Activated T-cell treated with anti-CD3 and anti-CD28 coated beads for 48 hours (primary cell): ENCODE results near the gene MMP17.

ENCODE experiments used
- DNase-seq: peaks from one replicate; pipeline ENCODE4 v3.0.0-alpha.2; 2020; ENCODE audit warnings: low read depth

Gene MMP17

DNA sequence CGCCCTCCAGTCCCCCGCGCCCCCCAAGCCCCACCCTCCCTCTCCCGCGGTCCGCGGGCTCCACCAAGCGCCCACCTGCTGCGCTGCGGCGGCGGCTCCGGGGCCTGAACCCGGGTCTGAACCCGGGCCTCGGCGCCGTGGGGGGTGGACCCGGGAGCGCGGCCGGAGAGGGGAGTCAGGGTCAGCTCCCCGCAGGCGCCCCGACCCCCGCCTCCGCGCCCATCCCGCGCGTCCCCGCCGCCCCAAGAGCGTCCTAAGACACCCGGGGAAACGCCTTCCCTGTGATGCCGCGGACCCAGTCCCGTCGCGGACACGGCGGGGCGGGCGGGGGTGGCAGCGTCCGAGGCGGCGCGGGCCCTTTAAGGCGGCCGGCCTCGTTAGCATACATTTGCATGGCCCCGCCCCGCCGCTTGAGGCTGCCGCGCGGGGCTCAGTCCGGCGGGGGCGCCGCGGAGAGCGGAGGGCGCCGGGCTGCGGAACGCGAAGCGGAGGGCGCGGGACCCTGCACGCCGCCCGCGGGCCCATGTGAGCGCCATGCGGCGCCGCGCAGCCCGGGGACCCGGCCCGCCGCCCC is at the start of gene MMP17:
TSS of gene MMP17 (plus strand) at position 433 of the 574 bp plus-strand sequence. CDS start at position 535, 102 bp downstream.
- no peak for DNase-seq

DNA sequence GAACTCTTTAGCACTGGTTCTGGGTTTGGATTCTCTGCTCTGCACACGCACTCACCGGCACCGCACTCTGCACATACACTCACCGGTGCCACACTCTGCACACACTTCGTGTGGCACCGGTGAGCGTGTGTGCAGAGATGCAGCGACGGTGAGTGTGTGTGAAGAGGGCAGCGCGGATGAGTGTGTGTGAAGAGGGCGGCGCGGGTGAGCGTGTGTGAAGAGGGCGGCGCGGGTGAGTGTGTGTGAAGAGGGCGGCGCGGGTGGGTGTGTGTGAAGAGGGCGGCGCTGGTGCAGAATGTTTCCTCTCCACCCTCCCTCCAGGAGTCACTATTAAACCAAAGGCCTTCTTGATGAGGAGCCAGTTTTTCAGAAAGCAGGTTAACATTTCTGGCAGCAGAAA is 49.2 kb upstream of the MMP17 start:
- no peak for DNase-seq

DNA sequence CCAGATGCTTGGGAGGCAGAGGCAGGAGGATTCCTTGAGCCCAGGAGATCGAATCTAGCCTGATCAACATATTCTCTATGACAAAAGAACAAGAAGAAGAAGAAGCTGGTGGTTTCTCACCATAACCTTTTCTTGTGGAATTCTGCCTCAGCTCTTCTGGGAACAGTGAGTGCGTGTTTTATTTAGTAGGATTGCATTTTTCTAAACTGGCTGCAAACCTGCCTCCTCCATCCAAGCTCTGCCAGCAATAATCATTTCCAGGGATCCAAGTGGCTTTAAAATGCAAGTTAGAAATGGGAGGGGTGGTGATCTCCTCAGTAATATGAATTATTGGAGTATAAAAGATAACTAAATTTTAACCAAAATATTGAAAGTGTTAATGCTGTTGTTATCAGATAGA is 46.1 kb upstream of the MMP17 start:
- DNase-seq, result no peak

DNA sequence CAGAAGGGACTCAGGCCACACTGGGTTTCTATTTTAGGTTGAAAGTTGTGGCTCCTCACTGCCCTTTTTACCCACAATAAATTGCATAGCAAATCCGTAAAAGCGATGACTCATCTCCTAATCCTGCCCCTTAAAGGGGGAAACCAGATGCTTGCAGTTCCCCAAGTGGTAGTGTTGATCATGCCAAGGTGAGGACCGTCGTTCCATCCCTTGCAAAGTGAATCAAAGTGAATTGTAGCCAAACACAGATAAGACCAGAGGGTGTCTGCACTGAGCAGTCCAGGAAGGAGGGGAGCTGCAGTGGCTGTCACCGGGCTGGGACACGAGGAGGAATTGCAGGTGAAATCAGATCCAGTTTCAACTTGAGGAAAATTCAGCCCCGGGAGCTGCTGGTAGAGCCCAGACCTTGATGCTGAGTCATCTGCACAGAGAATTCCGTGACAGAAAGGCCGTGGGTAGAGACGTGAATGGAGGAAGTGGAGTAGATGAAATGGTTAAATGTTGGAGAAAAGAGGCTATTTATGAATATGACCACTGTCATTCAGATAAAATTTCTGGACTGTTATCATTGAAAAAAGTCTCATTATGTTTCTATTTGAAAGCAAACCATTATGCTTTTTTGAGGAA is 44.2 kb upstream of the MMP17 start:
- DNase-seq, result no peak

DNA sequence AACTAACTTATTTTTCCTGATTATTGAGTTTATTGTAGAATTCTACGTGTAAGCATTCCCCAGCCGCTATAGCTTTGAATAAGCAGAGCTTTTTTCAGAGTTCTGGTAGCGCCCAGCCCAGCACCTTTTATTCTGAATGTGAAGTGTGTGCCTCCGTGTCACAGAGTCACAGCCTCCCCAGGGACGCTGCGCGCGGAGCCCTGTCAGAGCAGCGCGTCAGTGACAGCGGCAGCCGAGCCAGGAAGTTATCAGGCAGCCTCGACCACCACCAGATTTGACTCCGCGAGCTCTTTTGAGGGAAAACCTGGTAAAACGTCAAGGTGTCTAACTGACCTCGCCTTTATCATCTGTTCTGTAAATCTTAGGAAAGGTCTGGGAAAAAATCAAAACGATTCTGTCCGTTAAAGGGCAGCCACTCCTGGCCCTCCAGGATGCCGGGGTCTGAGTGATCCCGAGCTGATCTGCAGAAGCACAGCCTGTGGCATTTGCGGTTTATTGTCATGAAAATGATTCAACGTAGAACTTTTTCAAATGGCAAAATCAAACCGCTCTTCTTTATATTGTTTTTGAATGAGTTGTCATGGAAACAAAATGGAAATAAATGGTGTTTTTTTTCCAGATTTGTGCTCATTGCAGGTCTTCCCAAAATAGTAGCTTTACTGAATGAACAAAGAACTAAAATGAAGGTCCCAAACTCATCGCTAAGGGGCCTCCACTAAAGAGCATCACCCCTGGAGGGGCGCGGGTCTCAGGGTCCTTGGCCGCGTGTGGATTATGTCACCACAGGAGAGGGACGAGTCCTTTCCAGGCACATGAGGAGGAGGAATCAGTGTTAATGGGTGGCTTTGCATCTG is 43.1 kb upstream of the MMP17 start:
- no peak for DNase-seq

DNA sequence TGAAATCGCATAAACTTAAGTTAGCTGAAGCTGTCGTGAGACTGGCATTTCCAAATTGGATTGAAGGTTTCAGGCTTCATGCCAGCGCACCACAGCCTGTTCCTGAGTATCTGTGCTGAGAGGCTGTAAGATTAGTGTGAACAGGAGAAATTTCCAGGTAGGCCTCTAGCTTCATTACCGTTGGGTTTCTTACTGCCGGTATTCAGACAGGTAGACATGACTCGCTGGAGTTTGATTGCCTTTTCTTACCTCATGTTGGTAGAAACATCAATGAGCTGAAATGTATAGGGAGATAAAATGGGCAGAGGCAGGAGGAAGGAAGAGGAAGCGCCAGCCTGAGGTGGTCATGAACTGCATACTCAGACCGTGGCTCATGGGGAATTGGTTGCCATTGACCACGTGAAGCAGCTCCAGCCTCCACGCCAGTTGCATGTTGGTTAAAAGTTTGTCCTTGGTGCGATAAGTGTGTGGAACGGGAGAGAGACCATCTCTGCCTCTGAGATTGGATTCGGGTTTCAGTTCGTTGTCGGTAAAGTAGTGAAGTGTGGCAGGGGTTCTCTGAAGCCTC is 42.3 kb upstream of the MMP17 start:
- DNase-seq, result no peak

DNA sequence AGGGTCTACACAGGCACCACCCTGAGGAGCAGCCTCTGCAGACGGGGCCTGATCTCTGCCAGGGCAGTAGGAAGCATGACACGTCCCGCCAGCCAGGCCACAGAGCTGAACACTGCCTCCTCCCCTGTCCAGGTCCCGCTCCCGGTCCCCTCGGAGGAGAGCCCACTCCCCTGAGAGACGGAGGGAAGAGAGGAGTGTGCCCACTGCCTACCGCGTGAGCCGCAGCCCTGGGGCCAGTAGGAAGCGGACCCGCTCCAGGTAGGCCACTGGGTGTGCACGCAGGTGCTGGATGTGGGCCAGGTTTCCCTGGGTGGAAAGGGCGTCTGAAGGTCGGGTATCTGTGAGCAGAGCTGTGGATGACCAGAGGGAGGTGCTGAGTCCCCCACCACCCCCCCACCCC is 41.9 kb upstream of the MMP17 start:
- DNase-seq, result no peak

DNA sequence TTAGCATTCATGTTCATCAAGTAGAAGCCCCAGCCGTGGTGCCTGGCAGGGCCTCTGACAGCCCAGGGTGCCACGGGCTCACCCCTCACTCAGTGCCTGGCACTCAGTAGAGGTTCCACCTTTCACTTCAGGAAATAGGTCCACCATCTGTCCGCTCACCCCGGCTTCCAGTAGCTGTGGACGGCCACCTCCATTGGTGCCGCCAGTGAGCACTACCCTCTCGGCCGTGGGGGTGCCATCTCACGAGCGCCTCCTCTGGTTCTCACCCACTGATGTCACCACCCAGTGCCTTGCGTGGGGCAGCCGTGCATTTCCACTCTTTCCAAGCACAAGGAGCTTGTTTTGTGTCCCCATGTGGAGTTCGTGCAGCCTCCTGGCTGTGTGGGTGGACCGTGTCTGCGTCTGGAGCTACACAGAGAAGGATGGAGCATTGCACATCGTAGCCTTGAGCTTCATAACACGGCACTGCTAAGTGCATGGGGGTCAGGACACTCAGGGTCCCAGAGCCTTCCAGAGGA is 41.0 kb upstream of the MMP17 start:
- DNase-seq, result no peak

DNA sequence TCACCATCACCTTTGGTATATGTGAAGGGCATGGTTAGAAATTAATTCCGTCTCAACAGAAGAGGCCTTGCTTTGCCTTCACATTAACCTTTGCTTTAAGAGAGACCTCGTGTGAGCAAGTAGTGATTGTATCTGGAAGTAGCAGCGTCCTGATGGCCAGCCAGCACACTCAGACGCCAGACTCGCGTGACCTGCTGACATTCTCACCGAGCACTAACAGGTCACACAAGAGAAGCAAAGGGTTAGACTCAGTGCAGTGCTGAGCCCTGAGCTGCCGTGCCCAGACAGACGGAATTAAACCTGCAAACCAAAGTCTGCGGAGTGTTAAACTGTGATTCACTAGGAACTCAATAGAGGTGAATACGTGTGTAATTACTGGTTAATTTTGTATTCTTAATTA is 40.1 kb upstream of the MMP17 start:
- DNase-seq, result no peak

DNA sequence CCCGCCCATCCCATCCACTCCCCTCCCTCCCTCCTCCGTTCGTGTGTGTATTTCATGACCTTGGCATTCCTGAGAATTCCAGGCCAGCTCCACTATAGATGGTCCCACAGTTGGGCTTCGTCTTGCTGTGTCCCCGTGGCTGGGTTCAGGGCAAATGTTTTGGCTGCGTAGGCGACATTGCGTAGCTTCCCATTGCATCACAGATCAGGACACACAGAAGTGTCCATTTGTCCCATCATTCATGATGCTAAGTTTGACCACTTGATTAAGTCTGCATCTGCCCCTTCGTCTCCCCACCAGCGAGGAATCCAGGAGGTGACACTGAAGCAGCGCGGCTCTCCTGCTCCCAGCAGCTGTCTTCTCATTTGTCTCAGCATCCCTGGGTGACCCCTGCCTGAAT is 38.6 kb upstream of the MMP17 start:
- no peak for DNase-seq

DNA sequence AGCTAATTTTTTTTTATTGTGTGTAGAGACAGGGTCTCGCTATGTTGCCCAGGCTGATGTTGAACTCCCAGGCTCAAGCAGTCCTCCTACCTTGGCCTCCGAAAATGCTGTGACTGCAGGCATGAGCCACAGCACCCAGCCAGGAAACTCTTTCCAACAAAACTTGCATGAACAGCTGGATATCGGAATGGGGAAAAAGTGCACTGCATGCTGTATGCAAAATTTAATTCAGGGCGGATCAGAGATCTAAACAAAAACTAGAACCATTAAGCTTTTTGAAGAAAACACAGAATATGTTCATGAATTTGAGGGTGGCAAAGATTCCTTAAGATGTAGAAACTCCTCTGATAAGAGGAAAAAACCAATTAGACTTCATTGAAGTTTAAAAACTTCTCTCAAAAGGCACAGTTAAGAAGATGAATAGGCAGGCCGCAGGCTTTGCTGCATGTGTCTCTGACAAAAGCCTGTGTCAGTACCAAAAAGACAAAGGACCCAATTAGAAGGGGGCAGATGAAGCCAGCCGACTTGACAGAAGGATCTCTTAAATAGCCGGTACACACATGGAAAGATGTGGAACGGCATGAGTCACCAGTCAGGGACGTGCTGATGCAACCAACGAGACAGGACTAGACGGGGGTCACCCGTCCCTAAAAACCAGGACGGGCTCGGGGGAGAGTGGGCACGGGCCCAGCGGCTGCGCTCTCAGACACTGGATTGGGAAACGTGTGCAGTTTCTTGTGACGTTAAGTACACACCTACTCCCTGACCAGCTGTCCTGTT is 34.8 kb upstream of the MMP17 start:
- no peak for DNase-seq

DNA sequence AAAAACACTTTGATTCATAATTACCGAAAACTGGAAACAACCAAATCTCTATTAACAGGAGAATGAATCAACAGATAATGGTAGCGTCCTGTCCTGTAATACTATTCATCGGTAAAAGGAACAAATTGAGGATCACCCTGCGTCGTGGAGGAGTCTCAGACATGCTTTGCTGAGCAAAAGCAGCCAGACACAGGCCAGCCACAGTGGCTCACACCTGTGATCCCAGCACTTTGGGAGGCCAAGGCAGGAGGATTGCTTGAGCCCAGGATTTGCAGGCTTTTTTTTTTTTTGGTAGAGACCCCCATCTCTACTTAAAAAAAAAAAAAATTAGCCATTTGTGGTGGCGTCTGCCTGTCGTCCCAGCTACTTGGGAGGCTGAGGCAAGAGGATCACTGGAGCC is 34.1 kb upstream of the MMP17 start:
- DNase-seq, result no peak

DNA sequence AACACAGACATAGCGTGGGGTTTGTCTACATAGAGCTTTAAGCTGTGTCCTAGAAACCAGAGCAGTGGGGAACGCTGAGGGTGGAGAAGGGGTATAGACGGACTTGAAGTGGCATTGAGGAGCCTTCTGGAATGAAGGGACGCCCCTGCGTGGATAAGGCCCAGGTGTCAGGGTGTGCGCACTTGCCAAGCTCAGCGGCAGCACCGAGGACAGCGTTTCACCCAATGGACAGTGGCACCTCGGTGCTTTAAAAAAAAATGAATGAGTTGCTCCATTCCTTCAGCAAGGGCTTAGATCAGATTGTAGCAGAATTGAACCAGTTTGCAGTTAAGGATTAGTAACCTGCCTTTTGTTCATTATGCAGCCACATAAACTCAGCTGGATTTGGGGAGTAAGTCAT is 33.6 kb upstream of the MMP17 start:
- no peak for DNase-seq

DNA sequence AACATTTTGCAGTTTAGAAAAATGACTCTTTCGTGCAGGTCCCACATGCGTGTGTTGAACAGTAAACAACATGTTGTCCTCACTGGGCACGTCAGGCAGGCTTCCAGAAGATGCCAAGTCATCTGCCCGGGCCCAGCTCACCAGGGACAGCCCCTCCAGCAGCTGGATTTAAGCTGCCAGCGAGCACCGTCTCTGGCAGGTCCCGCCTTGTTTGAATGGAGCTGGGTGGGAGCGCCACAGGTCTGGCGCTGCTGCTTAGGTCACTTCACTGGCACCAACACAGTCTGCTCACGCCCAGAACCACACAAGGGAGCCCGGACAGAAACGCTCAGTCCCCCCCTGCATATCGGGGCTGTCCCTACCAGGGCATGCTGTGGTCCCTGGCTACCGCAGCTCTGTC is 33.1 kb upstream of the MMP17 start:
- DNase-seq, result no peak

DNA sequence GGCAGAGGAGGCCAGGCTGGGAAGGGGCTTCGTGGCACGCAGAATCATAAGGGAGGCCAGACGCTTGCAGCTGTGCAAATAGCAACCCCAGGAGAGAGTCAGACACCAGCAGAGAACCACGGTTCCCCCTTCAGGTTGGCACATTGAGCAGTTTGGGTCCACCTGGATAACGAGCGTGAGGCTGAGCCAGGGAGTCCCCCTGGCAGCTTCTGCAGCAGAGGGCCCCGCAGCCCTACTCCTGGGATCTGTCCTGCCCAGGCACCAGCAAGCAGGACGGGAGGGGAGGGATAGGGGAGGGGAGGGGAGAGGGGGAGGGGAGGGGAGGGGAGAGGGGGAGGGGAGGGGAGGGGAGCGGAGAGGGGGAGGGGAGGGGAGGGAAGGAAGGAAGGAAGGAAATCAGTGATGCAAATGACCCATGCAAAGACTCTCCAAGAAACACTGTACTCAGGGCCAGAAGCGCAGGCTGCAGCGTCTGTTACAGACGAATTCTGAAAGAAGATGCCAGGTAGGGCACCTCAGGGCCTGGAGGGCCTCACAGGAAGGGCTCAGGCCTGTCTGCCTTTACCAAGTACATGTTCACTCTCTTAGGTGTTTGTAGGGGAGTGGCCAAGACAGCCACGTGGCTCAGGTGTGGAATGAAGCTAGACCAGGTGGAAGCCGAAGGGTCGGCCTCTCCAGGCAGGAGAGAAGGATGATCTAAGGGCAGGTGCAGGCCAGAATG is 32.3 kb upstream of the MMP17 start:
- DNase-seq, result no peak

DNA sequence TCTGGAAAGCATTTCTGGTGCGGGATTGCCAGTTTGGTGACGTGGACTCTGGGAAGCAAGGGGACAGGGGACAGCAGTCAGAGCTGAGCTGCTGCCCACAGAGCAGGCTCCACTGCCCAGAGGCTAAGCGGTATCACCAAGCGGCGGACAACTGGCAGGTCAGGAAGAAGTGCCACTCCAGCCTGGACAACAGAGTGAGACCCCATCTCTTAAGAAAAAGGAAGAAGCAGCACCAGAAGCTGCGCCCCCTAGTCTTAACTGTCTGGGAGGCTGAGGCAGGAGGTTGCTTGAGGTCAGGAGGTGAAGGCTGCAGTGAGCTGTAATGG is 31.8 kb upstream of the MMP17 start:
- DNase-seq, result no peak

DNA sequence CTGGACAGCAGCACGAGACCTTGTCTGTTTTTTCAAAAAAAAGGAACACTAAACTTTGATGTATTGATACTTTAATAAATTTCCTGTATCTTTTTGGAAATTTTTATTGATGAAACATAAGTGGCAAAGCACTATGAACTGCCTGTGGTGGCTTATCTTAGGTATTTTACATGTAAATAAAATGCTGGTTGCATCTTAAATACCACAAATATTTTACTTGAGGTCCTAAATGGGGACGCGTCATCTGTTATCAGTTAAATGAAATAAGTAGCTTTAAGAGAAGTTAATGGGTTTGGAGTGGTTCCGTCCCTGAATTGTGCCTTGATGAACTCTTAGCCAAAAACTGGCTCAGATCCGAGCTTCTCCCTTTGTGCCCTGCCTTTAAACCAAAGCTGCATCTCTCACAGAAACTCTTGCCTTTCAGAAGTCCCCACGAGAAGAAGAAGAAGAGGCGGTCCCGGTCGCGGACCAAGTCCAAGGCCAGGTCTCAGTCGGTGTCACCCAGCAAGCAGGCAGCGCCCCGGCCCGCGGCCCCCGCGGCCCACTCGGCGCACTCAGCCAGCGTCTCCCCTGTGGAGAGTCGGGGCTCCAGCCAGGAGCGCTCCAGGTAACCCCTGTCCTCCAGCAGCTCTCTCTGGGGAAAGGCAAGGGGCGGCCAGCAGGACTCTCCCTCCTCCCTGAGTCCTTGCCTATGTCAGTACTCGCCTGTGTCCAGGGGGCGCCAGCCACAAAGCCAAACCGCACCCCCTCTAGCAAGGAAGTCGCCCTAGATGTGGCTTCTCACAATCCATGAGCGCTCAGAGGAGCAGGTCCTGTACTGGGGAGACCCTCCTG is 31.2 kb upstream of the MMP17 start:
- DNase-seq, result no peak

DNA sequence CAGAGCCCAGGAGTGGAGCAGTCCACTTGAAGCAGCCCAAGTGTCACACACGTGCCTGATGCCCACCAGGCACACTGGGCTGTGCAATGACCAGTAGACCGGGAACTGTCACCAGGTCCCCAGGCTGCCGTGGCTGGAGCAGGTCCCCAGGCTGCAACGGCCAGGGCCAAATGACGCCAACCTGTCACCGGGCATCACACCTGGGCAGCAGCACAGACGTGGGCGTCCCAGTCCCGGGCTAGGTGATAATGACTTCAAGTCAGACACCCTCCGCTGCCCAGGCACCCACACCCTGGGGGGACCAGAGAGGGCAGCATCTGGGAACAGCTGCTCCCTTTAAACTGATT is 30.6 kb upstream of the MMP17 start:
- DNase-seq, result no peak

DNA sequence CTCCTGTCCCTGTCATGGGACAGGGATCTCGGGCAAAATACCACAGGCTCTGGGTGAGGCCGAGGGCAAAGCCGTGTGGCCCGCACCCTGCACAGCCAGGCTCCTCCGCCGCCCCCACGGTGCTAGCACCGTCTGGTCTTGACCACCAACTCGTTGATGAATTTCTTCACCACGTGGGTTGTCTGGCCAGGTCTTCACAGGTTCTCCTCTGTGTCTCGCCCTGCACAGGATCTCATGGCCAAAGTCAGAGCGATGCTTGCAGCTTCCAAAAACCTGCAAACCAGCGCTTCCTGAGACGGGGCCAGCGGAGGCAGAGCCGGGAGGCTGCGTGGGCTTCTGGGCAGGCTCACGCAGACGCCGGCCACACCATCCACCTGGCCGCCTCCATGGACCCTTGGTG is 29.0 kb upstream of the MMP17 start:
- no peak for DNase-seq

DNA sequence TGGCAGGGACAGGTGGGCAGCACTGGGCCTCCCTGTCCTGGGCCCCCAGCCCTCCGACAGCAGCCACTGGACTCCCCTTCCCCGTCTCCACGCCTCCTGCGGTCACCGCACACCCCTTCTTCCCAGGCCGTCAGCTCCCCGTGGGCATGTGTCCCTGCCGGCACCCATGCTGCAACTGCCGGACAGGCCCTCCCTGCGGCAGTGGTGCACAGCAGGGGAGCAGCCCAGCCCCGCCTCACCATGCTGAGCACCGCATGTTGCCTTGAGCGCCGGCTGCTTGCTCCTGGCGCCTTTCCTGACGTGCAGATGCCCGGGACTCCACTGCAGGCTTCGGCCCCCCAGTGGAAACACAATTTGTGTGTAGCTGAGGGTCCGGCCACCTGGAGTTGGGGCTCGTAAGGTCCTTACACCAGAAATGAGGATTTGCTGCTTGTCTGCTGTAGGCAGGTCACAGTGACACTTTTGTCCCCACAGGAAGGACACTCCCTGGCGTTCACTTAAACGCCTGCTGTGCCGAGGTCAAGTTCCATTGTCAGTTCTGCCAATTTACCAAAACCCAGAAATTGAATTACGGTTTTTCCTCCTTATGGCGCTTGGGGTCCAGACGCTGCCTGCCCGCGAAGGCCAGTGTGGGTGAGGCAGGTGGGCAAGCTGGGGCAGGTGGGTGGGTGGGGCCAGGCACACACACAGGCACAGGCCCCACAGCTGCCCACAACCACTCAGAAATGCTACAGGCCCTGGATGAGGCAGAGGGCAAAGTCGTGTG is 28.2 kb upstream of the MMP17 start:
- DNase-seq, result no peak
